T-helper 9 cell (primary cell): ENCODE results near the gene GRID1.
"Not testable (repeated sequence)": the region's sequence is repeated elsewhere in the genome, so short reads cannot be mapped to it uniquely, and the experiment has no call there.

Source experiments
- DNase-seq: peaks from one replicate; pipeline ENCODE4 v3.0.0-alpha.2; 2020

Gene GRID1

DNA sequence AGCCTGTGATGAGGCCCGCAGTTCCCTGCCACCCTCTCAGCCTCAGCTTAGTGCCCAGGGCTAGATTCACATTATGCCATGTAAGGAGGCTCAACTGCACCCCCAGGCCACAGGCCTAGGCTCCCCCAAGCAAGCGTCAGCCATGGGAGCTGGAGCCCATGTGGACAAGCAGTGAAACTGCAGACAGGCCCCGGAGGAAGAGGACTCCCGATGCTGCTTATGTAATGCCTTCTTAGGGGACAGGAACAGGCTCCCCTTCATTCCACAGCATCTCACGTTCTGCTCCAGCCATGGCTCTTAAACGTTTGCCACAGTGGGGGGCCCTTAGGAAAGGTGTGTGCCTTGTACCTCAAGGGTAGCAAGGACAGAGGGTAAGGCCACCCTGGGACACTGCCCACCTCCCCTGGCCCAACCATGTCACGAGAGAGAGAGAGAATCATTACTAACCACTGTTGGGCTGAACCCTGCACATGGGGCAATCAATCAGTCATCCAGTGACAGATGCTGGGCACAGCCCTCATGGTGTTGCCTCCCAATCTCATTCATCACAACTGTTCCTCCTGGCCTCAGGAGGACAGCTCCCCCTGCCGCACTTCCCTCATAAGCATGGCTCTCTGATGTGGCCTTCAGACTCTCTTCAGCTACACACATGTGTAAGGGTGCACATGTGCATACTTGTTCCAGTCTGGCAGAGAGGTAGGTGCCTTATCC is 263.0 kb downstream of the GRID1 start:
- no peak for DNase-seq

GRCh38 chr10:86102451-86102850 is 264.1 kb downstream of the GRID1 start:
- DNase-seq, result no peak

DNA sequence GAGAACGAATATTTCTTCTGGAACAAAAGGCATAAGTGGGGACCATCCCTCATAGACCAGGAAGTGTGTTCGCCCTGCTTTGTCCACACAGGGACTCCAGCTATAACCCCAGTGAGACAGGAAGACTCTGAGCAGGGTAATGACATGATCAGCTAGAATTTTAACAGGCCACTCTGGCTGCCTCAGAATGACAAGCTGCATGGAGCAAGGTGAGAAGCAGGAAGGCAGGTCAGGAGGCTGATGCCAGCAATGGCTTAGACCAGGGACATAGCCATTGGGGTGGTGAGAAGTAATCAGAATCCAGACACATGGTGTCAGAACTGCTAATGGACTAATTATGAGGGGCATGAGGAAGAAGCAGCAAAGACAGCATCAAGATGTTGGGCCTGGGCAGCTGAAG is 264.6 kb downstream of the GRID1 start:
- DNase-seq, result no peak

DNA sequence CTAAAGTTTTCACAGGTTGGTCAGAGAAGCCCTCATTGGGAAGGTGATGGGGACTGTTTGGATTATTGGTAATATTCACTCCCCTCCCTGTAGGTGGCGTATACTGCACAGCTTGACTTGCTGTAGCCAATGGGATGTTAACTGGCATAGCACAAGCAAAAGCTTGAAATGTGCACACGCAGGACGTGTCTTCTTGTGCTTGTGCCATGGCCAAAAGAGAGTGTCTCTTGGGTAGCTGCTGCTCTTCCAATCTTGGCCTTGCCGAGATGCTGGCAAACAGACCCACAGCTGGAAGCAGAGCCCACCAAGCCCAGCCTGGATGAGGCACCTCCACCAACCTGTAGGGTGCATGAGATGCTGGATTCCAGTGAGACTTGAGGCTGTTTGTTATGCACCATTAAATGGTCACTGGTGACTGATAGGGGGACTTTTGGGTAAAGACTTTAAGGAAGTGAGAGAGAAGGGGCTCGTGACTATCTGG is 266.0 kb downstream of the GRID1 start:
- DNase-seq, result no peak

- no peak for DNase-seq
These were observed 266.9 kb downstream of the GRID1 start for GRCh38 chr10:86099542-86100334.

DNA sequence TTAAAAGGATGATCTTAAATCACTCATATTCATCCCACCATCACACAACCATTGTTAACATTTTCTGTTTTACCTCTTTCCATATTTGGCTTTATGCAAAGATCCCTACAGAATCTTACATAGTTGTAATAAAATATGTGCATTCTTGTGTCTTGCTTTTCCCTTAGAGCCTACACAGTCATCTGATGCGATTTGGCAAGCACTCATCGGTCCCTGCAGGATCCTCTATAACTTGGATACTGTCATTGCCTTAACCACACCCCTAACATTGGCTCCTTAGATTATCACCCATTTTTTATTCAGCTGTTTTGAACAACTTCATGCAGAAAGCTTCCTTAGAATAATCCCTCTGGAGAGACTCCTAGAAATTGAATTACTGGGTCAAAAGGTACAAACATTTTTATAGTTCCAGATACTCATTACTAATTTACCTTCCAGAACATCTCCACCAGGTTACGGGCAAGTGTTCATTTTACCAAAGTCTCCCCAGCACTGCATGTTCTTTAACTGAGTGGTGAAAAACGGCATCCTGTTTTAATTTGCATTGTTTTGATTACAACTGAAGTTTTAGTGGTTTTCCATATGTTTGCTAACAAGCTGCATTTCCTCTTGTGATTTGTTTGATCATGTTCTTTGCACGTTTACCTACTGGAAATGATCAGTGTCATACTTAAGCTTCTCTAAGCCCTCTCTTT is 268.3 kb downstream of the GRID1 start:
- DNase-seq, result no peak

GRCh38 chr10:86095061-86095460 is 271.5 kb downstream of the GRID1 start:
- not testable (repeated sequence) for DNase-seq

GRCh38 chr10:86092311-86092710 is 274.3 kb downstream of the GRID1 start:
- not testable (repeated sequence) for DNase-seq

- no peak for DNase-seq
These were observed 275.4 kb downstream of the GRID1 start for GRCh38 chr10:86091216-86091615.

DNA sequence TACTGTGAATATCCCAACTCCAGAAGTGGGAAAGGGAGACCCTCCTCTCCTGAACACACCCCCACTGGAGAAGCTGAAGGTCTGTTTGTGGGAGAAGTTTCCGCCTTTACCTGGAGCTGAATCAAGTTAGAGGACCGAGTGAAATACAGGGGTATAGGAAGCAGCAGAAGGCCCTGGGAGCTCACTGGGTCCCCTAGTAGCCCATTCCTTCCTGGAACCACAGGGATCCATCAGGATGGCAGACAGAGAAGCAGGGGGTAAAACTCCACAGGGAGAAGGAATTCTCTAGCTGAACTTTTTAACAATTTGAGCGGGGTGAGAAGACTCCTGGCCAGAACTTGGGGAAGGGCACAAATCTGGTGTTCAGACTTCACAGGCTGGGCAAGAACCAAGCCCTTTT is 275.8 kb downstream of the GRID1 start:
- no peak for DNase-seq

DNA sequence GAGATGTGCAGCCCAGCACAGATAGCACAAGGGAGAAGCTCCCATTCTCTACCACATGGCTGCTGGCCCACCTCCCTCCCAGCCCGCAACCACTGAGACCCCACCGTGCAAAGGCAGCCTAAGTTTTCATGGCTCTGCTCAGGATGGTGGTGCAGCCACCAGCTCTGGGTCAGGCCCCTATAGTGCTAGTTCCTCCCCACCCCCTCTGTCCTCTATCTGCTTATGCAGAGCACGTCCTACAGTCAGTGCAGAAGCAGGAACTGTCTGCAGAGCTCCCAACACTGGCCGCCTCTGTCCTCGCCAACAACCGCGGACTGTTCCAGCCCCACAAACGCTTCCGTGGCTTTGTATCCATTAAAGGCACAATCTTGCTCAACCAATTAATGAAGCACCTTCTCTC is 278.9 kb downstream of the GRID1 start:
- no peak for DNase-seq

DNA sequence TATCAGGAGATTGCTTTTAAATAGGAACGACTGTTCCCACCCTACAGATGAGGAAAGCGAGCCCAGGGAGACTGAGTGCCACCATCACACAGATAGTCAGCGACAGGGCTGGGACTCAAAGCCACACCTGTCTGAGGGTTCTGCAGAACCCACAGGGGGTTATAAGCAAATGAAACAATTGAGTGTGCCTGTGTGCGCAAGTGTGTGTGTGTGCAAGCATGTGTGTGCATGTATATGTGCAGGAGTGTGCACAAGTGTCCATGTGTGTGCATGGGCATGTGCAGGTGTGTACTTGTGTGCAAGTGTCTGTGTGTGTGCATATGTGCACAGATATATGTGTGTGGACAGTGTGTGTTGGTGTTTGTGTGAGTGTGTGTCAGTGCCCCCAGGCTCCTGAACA is 280.2 kb downstream of the GRID1 start:
- no peak for DNase-seq

DNA sequence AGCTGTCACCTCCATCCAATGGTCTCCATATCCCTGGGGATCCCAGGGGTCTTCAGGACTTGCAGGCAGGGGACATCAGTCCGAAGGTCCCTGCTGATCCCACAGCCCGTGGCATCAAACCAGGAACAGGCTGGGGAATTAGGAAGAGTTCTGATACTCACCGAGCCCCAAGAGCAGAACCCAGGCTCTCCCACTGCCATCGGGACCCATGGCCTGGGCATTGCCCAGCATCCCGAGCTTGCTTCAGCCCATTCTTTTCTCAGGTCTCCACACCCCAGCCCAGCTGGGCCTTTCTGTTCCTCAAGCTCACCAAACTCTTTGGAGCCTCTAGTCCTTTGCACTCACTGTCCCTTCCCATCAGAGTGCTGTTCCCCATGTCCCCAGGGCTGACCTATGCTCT is 280.9 kb downstream of the GRID1 start:
- DNase-seq, result no peak

- DNase-seq, result no peak
These were observed 281.5 kb downstream of the GRID1 start for GRCh38 chr10:86085136-86085535.

GRCh38 chr10:86084585-86084984 is 282.0 kb downstream of the GRID1 start:
- no peak for DNase-seq

- DNase-seq, result no peak
These were observed 282.9 kb downstream of the GRID1 start for GRCh38 chr10:86083664-86084175.

- no peak for DNase-seq
These were observed 283.4 kb downstream of the GRID1 start for GRCh38 chr10:86083206-86083605.

DNA sequence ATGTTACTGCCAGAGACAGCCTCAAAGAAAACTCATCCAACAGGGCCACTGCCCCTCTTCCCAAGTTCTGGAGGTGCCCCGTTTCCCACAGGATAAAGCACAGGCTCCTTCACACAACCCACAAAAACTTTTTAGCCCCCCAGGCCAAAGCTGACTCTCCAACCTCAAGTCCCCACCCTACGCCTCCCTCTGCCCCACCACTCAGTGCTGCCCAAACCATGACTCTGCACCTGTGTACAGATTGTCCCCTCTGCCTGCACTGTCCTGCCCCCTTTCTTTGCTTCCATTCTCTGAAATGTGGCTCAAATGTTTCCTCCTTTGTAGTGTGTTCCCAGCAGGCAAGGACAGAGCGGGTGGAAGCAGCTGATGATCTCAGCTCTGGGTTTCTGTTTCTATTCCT is 284.0 kb downstream of the GRID1 start:
- DNase-seq, result no peak

DNA sequence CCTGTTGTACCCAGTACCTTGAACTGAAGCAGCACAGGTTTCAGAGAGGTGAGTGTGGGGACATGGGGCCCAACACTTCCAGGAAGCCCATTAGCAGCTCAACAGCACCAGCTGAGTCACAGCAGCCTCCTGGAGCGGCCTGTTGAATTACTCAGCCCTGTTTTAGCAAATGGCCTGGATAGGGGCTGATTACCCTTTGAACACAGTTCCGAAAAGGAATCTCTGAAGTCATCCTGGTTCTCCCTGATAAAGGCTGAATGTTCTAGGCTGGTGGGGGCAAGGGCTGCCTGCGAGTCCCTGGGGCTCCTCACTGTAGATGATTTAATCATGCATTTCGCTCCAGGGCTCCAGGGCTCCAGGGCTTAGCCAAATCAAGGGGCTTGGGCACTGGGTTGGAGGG is 287.5 kb downstream of the GRID1 start:
- no peak for DNase-seq

- DNase-seq, result no peak
These were observed 288.0 kb downstream of the GRID1 start for GRCh38 chr10:86078639-86079035.

- no peak for DNase-seq
These were observed 288.5 kb downstream of the GRID1 start for GRCh38 chr10:86077871-86078638.

GRCh38 chr10:86077271-86077670 is 289.3 kb downstream of the GRID1 start:
- DNase-seq, result no peak

DNA sequence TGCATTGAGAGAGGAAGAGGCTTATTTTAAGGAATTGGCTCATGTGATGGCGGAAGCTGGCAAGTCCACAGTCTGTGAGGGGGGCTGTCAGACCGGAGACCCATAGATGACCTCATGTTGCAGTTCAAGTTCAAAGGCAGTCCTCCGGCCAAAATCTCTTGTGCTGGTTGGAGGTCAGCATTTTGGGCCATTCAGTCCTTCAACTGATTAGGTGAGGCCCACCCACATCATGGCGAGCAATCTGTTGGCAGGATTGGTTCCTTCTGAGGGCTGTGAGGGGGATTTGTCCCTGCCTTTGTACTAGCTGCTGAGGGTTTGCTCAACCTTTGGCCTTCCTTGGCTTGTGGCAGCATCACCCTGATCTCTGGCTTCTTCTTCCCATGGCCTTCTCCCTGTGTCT is 290.1 kb downstream of the GRID1 start:
- not testable (repeated sequence) for DNase-seq
